ENCODE data around the gene SIPA1. TPM values are rescaled to one million over a fixed set of nuclear protein-coding genes. Genes with fewer than 3 reads are reported as not detected.

The SIPA1 gene
- total and polyA plus RNA-seq, 8 donors = 11.2 to 52.2 (median 22.1) TPM

DNA sequence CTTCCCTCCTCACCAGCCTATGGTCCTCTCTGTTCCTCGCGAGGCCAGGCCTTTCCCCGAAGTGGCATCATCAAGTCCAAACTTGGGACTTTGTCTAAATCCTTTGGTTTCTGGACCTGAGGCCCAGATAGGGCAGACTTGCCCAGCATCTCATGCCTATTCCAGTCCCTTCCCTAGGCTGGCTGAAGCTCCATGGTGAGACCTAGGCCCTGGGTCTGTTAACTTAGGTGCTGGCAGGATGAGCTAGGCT is 13.4 kb downstream of the SIPA1 start:
- Histone ChIP-seq H3K9me3 (no peaks in the 10 kb centered on the region), H3K4me1 (peaks cover 13 to 16% (median 14%) of the 10 kb centered on the region in 3 donors), H3K4me3 (no peak overlapping the region), H3K27ac (peak overlapping the region in 3 of 4 donors; percentile 90 to 96 (median 96)), H3K27me3 (no peaks in the 10 kb centered on the region), H3K36me3 (peaks cover 0 to 20% (median 5%) of the 10 kb centered on the region in 3 donors)
- DNase-seq = no peak
- TF ChIP-seq, protein P1, sequence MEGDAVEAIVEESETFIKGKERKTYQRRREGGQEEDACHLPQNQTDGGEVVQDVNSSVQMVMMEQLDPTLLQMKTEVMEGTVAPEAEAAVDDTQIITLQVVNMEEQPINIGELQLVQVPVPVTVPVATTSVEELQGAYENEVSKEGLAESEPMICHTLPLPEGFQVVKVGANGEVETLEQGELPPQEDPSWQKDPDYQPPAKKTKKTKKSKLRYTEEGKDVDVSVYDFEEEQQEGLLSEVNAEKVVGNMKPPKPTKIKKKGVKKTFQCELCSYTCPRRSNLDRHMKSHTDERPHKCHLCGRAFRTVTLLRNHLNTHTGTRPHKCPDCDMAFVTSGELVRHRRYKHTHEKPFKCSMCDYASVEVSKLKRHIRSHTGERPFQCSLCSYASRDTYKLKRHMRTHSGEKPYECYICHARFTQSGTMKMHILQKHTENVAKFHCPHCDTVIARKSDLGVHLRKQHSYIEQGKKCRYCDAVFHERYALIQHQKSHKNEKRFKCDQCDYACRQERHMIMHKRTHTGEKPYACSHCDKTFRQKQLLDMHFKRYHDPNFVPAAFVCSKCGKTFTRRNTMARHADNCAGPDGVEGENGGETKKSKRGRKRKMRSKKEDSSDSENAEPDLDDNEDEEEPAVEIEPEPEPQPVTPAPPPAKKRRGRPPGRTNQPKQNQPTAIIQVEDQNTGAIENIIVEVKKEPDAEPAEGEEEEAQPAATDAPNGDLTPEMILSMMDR (IDR thresholded peaks at IDR 0.05) = no peak
- intact Hi-C loops (cut with DNase I) = no loop called here
- 92 to 95% methylated on average over 3 of the region's 3 CpGs for whole genome bisulfite sequencing, 2 donors
- ATAC-seq = no peak
- no peak for FAIRE-seq

DNA sequence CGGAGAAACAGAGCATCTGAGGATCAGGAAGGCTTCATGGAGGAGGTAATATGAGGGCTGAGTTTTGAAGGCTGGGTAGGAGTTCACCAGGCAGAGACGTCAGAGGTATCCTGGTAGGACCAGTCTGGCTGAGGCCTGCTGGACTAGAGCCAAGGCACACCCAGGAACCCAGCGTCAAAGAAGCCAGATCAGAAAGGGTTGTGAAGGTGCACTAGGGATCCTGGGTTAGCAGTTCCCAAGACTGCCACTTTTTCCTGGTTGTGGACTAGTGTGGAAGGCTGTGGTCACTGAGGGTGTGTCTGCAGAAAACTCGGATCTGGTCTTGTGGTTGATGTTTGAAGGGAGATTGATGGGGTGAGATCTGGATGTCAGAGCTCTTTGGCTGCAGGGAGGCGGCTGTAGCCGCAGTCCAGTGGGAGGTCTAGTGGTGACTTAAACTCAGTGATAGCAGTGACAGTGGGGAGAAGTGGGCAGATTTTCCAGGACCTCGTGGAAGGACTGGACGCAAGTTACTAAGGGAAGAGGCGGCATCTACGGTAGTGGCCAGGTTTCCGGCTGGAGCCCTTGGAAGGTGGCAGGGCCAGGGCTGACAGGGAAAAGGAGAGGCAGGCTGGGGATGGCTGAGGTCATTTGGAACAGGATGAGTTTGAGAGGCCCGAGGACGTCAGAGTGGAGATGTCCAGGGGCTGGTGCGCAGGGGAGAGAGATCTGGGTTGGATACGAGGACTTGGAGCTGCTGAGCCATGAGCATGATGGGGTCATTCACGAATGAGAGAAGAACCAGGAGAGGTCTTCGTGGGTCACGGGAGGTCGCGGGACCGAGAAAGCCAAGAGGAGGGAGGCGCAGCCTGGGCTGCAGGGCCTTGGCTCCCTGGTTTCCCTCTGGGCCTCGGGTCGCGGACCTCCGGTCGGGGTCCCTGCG is 13.9 kb downstream of the SIPA1 start:
- TF ChIP-seq, protein P1 (IDR thresholded peaks at IDR 0.05) = no peak
- Histone ChIP-seq H3K9me3 (no peaks in the 10 kb centered on the region), H3K4me3 (peak overlapping the region in 3 of 4 donors; percentile 37 to 51 (median 37)), H3K27ac (peak overlapping the region; percentile 86 to 96 (median 93)), H3K27me3 (no peaks in the 10 kb centered on the region), H3K36me3 (peaks cover under 1 to 25% (median 9%) of the 10 kb centered on the region in 3 donors), H3K4me1 (peaks cover 13 to 16% (median 14%) of the 10 kb centered on the region in 3 donors)
- ATAC-seq = peak; percentile 0 to 3 (median 0)
- no peak for FAIRE-seq
- peak; percentile 41 to 72 (median 58) for DNase-seq
- intact Hi-C loops (cut with DNase I) = no loop called here
- whole genome bisulfite sequencing, 2 donors = 36 to 50% methylated on average over 18 to 28 of the region's 28 CpGs

DNA sequence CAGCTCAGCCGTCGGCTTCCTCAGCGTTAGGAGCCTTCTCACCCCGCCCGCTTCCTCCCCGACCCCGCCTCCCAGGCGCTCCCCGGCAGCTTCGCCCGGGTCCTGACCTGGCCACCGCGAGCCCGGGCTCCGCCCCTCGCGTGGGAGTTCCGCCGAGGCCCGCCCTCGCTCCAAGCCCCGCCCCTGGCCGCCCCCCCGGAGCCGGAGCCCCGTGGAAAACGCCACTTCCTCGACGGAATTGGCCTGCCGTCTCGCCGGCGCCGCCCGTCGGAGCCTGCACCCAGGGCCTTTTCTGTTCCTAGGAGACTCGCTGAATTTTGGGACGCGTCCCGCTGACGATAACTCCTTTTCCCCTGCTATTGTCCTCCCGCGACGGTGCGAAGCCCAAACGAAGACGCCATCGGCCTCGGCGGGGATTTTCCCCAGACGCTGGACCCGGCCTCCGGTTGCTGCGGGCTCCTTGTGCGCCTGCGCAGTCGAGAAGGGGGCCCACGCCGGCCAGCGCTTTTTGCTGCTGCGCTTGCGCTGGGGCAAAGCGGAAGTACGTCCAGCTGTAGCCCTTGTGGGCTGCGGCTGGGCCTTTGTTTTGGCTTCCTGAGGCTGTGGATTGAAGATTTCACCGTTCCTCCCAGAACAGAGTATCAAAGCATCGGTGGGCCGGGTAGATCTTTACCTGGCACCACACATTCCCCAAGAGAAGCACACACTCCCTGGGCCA is 14.8 kb downstream of the SIPA1 start:
- Histone ChIP-seq H3K4me3 (peak overlapping the region; percentile 28 to 51 (median 37)), H3K27me3 (no peaks in the 10 kb centered on the region), H3K9me3 (no peaks in the 10 kb centered on the region), H3K36me3 (peaks cover 4 to 33% (median 16%) of the 10 kb centered on the region in 3 donors), H3K27ac (peak overlapping the region; percentile 86 to 96 (median 93)), H3K4me1 (peaks cover 13 to 16% (median 14%) of the 10 kb centered on the region in 3 donors)
- ATAC-seq (peak; percentile 88 to 94 (median 90)), DNase-seq (peak; percentile 89 to 97 (median 94)), FAIRE-seq (no peak)
- intact Hi-C loops (cut with DNase I) = no loop called here
- TF ChIP-seq, protein P1 (IDR thresholded peaks at IDR 0.05) = no peak
- 0 to 1% methylated on average over 51 to 68 of the region's 68 CpGs for WGBS, 2 donors

DNA sequence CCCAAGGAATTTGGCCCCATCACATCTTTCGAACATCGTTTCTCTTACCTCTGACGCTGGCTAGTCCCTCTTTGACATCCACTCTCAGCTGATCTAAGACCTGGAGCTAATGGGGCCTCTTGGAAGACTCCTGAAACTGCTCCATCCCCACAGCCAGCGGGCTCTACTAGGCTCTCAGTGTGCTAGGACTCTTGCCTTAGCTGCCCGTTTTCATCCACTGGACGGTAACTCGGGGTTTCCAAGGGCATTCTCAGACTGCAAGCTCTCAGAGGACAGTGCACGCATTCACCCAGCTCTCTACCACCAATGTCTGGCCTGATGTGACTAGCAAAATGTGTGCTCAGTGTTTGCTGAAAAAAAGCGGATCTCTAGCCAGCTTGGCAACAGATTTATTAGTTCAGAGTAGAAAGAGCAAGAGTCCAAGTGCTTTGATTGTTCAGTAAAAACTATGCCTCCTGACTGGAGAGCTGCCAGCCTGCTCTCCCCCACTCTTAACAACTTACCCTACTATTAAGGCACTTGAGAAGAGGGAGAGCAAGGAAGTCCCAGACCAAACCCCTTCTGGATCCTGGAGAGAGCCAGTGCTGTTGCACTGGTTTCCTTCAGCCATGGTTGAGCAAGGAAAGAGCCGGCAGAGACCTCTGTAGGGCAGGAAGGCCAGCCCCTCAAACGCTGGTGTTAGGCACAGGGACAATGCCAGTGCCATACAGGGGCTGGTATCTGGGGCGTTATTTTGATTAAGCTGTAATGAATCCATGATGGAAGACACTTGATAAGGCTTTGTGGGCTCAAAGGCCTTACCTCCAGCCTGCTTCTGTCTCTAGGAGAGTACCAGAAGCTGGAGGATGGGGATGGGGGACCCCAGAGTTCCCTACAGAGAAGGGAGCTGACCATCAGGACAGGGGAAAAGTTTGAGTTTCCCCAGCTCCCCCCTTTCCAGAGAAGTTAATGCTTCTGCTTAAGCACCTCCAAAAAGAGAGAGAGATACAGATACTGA is 15.6 kb downstream of the SIPA1 start:
- Histone ChIP-seq H3K4me1 (peaks cover 13 to 16% (median 14%) of the 10 kb centered on the region in 3 donors), H3K4me3 (peak overlapping the region in 3 of 4 donors; percentile 28 to 51 (median 37)), H3K36me3 (peaks cover 4 to 41% (median 22%) of the 10 kb centered on the region in 3 donors), H3K27me3 (no peaks in the 10 kb centered on the region), H3K9me3 (no peaks in the 10 kb centered on the region), H3K27ac (peak overlapping the region; percentile 86 to 96 (median 93))
- no peak for FAIRE-seq
- intact Hi-C loops (cut with DNase I) = no loop called here
- WGBS, 2 donors = 36 to 40% methylated on average over 12 of the region's 12 CpGs
- ATAC-seq = peak; percentile 1 to 12 (median 3)
- DNase-seq = peak in 3 of 6 donors; percentile 34 to 42 (median 41)
- TF ChIP-seq, protein P1 (IDR thresholded peaks at IDR 0.05) = no peak
